ENCODE data around the gene SPRED1. TPM values are rescaled to one million over a fixed set of nuclear protein-coding genes. Genes with fewer than 3 reads are reported as not detected.

SPRED1 gene
- total RNA-seq, 1 donor from 2014 or later: 33.7 TPM

DNA sequence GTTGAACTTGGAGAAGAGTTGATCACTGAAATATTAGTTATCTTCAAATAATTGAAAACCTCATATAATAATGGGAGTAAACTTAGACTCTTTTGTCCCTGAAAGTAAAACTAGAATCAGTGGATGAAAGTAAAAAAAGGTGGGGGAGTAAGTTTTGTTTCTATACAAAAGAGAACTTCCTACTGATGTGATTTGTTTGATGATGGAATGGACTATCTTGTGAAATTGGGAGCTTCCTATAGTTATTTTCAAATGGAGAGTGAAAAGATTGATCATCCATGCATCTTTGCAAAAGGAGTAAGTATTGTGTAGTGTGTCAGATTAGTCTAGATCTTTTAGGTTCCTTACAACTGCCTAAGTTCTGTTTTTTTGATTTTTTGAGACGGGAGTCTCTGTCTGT lies 28.4 kb downstream of the SPRED1 start:
- no peak overlapping the region for H3K27ac Mint-ChIP-seq (ENCODE audit: unreplicated experiment)
- TF ChIP-seq, protein P1, sequence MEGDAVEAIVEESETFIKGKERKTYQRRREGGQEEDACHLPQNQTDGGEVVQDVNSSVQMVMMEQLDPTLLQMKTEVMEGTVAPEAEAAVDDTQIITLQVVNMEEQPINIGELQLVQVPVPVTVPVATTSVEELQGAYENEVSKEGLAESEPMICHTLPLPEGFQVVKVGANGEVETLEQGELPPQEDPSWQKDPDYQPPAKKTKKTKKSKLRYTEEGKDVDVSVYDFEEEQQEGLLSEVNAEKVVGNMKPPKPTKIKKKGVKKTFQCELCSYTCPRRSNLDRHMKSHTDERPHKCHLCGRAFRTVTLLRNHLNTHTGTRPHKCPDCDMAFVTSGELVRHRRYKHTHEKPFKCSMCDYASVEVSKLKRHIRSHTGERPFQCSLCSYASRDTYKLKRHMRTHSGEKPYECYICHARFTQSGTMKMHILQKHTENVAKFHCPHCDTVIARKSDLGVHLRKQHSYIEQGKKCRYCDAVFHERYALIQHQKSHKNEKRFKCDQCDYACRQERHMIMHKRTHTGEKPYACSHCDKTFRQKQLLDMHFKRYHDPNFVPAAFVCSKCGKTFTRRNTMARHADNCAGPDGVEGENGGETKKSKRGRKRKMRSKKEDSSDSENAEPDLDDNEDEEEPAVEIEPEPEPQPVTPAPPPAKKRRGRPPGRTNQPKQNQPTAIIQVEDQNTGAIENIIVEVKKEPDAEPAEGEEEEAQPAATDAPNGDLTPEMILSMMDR (IDR thresholded peaks at IDR 0.05): no peak
- no peaks in the 10 kb centered on the region for H3K27me3 Mint-ChIP-seq (ENCODE audit: unreplicated experiment)
- H3K4me3 Mint-ChIP-seq (ENCODE audit: unreplicated experiment): no peak overlapping the region
- H3K4me1 Mint-ChIP-seq (ENCODE audit: unreplicated experiment): peaks cover 35% of the 10 kb centered on the region
- peaks cover 2% of the 10 kb centered on the region for H3K36me3 Mint-ChIP-seq (ENCODE audit: unreplicated experiment)
- DNase-seq (ENCODE audit: extremely low spot score, unreplicated experiment): no peak
- H3K9me3 Mint-ChIP-seq (ENCODE audit: unreplicated experiment): no peaks in the 10 kb centered on the region

DNA sequence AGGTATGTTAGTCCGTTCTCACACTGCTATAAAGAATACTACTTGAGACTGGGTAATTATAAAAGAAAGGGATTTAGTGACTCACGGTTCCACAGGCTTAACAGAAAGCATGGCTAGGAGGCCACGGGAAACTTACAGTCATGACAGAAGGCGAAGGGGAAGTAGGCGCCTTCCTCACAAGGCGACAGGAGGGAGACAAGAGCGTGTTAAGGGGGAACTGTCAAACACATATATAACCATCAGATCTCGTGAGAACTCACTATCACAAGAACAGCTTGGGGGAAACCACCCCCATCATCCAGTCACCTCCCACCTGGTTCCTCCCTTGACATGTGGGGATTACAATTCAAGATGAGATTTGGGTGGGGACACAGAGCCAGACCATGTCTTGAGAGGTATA lies 30.4 kb downstream of the SPRED1 start:
- H3K36me3 Mint-ChIP-seq (ENCODE audit: unreplicated experiment): no peaks in the 10 kb centered on the region
- no peak overlapping the region for H3K27ac Mint-ChIP-seq (ENCODE audit: unreplicated experiment)
- no peaks in the 10 kb centered on the region for H3K27me3 Mint-ChIP-seq (ENCODE audit: unreplicated experiment)
- H3K9me3 Mint-ChIP-seq (ENCODE audit: unreplicated experiment): no peaks in the 10 kb centered on the region
- no peak for DNase-seq (ENCODE audit: extremely low spot score, unreplicated experiment)
- H3K4me1 Mint-ChIP-seq (ENCODE audit: unreplicated experiment): peaks cover 25% of the 10 kb centered on the region
- TF ChIP-seq, protein P1 (IDR thresholded peaks at IDR 0.05): no peak
- H3K4me3 Mint-ChIP-seq (ENCODE audit: unreplicated experiment): no peak overlapping the region

DNA sequence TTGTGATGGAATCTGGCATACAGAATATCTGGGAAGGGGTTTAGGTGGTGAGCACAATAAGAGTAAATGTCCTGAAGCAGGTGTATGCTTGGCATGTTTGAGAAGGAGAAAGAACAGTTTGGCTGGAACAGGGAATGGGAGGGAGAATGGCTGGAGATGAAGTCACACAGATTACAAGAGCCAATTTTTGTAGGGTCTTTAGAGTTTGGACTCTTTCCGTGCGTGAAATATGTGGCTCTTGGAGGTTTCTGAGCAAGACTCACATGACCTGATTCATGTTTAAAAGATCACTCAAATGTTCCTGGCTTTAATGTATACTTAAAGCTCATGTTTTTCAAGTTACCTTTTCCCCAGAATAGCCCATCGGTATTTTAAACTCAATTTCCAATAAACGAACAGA lies 32.8 kb downstream of the SPRED1 start:
- TF ChIP-seq, protein P1 (IDR thresholded peaks at IDR 0.05): no peak
- H3K4me3 Mint-ChIP-seq (ENCODE audit: unreplicated experiment): no peak overlapping the region
- H3K4me1 Mint-ChIP-seq (ENCODE audit: unreplicated experiment): peaks cover 26% of the 10 kb centered on the region
- no peaks in the 10 kb centered on the region for H3K27me3 Mint-ChIP-seq (ENCODE audit: unreplicated experiment)
- H3K36me3 Mint-ChIP-seq (ENCODE audit: unreplicated experiment): peaks cover 5% of the 10 kb centered on the region
- peaks cover 8% of the 10 kb centered on the region for H3K9me3 Mint-ChIP-seq (ENCODE audit: unreplicated experiment)
- DNase-seq (ENCODE audit: extremely low spot score, unreplicated experiment): no peak
- H3K27ac Mint-ChIP-seq (ENCODE audit: unreplicated experiment): no peak overlapping the region

DNA sequence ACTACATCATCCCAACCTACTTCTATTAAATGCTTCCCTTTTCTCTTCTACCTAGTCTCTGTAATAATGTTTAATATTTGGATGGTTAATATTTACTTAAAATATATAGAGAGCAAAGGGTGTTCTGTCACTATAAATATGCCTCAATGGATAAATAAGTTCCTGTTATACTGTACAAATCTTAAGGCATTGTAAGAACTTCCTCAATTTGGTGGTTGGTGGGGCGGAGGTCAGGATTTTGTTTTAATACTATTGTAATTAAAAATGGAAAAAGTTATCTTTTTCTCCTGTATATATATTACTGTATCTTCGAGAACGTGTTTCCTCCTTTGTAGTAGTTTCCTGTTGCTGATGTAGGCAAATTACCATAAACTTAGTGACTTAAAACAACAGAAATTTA lies 41.5 kb downstream of the SPRED1 start:
- Mint-ChIP-seq H3K27ac (ENCODE audit: unreplicated experiment) (no peak overlapping the region), H3K4me3 (ENCODE audit: unreplicated experiment) (no peak overlapping the region), H3K4me1 (ENCODE audit: unreplicated experiment) (peaks cover 25% of the 10 kb centered on the region), H3K27me3 (ENCODE audit: unreplicated experiment) (no peaks in the 10 kb centered on the region), H3K9me3 (ENCODE audit: unreplicated experiment) (peaks cover 8% of the 10 kb centered on the region), H3K36me3 (ENCODE audit: unreplicated experiment) (peaks cover 17% of the 10 kb centered on the region)
- DNase-seq (ENCODE audit: extremely low spot score, unreplicated experiment): no peak
- TF ChIP-seq, protein P1 (IDR thresholded peaks at IDR 0.05): no peak

DNA sequence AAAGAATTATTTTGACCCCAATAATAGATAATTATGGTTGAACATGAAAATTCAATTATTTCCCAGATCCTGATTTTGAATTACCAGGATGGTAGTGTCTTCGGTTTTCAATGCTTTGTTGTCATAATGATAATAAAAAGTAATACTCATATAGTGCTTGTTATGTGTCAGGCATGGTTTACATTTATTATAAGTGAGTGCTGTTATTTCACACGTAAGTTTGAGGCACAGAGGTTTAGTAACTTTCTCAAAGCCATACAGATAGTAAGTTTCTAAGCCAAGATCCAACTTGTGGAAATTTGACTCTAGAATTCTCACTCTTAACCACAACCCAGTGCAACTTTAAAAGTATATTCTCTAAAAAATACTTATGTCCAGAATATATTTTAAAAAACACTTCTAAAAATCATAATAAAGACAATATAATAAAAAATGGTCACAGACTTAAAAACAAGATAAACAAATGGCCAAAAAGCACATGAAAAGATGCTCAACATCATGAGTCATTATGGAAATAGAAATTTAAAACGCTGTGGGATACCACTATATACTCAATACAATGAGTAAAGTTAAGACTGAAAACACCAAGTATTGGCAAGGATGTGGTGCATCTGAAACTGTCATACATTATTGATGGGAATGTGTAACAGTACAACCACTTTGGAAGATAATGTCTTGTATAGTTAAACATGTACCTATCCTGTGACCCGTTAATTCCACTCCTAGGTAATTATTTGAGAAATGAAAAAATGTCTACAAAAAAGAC lies 45.2 kb downstream of the SPRED1 start:
- peak overlapping the region; percentile 44 for H3K27ac Mint-ChIP-seq (ENCODE audit: unreplicated experiment)
- no peak for DNase-seq (ENCODE audit: extremely low spot score, unreplicated experiment)
- peaks cover 40% of the 10 kb centered on the region for H3K4me1 Mint-ChIP-seq (ENCODE audit: unreplicated experiment)
- TF ChIP-seq, protein P1 (IDR thresholded peaks at IDR 0.05): no peak
- H3K9me3 Mint-ChIP-seq (ENCODE audit: unreplicated experiment): no peaks in the 10 kb centered on the region
- H3K27me3 Mint-ChIP-seq (ENCODE audit: unreplicated experiment): no peaks in the 10 kb centered on the region
- no peak overlapping the region for H3K4me3 Mint-ChIP-seq (ENCODE audit: unreplicated experiment)
- H3K36me3 Mint-ChIP-seq (ENCODE audit: unreplicated experiment): peaks cover 24% of the 10 kb centered on the region

Data from osteocyte (in vitro differentiated cells).